Cardiac septum (tissue), 1 donor: ENCODE measurements around the gene RP2. TPM values are rescaled to one million over a fixed set of nuclear protein-coding genes. Genes with fewer than 3 reads are reported as not detected.

Experiments
- DNase-seq: peaks from one replicate; pipeline ENCODE4 v3.0.0-alpha.2; 2020; ENCODE audit warnings: low spot score
- intact Hi-C: fragments of 100-400 bp; cut with DNase I; formaldehyde crosslinking; loops from one replicate; pipeline ENCODE4 v1.14.0; 2022
- total RNA-seq: library from RNA; stranded (reverse); fragmentation: NEBNext Ultra II Directional; extraction: Animal tissue kit (Norgen Biotek cat#: 25700); gene quantifications from one replicate; pipeline ENCODE4 v1.2.1, GENCODE V29; 2021
- donor health status: DM: no; HTN: no; CAD: no.

RP2 gene
- total RNA-seq, 1 donor from 2014 or later, result 3.4 TPM

GRCh38 chrX:46912603-46913491 lies 76.0 kb downstream of the RP2 start:
- no peak for DNase-seq
- intact Hi-C loops, result loop anchor here (10.0 kb wide), 1 partner anchor 78 kb away; the partner anchor contains the start of gene RP2

GRCh38 chrX:46913667-46914066 lies 76.8 kb downstream of the RP2 start:
- DNase-seq, result no peak
- intact Hi-C loops, result loop anchor here (10.0 kb wide), 1 partner anchor 79 kb away; the partner anchor contains the start of gene RP2

GRCh38 chrX:46916273-46916672 lies 79.4 kb downstream of the RP2 start:
- no peak for DNase-seq
- intact Hi-C loops, result loop anchor here (10.0 kb wide), 1 partner anchor 81 kb away; the partner anchor contains the start of gene RP2

GRCh38 chrX:46917622-46918021 lies 80.8 kb downstream of the RP2 start:
- intact Hi-C loops, result loop anchor here (10.0 kb wide), 1 partner anchor 83 kb away; the partner anchor contains the start of gene RP2
- no peak for DNase-seq

GRCh38 chrX:46918434-46918833 lies 81.6 kb downstream of the RP2 start:
- no peak for DNase-seq
- intact Hi-C loops, result loop anchor here (10.0 kb wide), 1 partner anchor 84 kb away; the partner anchor contains the start of gene RP2

GRCh38 chrX:46920235-46920634 lies 83.4 kb downstream of the RP2 start:
- DNase-seq, result no peak
- intact Hi-C loops, result no loop called here

- DNase-seq, result no peak
- intact Hi-C loops, result no loop called here
These were observed 85.8 kb downstream of the RP2 start for GRCh38 chrX:46922611-46923010.

GRCh38 chrX:46927718-46928117 lies 90.9 kb downstream of the RP2 start:
- intact Hi-C loops, result no loop called here
- DNase-seq, result no peak

- DNase-seq, result no peak
- intact Hi-C loops, result no loop called here
These were observed 92.8 kb downstream of the RP2 start for GRCh38 chrX:46929439-46930261.

Other genes with a start within 250 kb of the RP2 start
- gene SLC9A7, start 77.9 kb upstream of the RP2 start, total RNA-seq, result 1.0 TPM
- 6.7 TPM for gene JADE3, start 75.4 kb downstream of the RP2 start, total RNA-seq
- gene RGN, start 241.4 kb downstream of the RP2 start, total RNA-seq, result 17.1 TPM